K562 (cell line): ENCODE results near the gene ZDHHC14.

Source experiments
- RBFOX2 ChIP-seq: fragments of 200-400 bp; formaldehyde crosslinking; IDR thresholded peaks from 2 replicates; pipeline ENCODE4 v1.6.1; 2017; ENCODE audit warnings: low read depth, mild to moderate bottlenecking, low read length, moderate library complexity
- TF ChIP-seq, protein P1 (sequence below), 3 experiments: IDR thresholded peaks in 2 of 3; conservative IDR thresholded peaks in 1 of 3; 2 replicates each; pipeline ENCODE4 v1.5.1; 2011 to 2012; ENCODE audit warnings: low read length in 3 of 3, mild to moderate bottlenecking in 3 of 3, control low read depth in 2 of 3, improper control_type of control experiment in 1 of 3, inconsistent platforms in 1 of 3, low read depth in 1 of 3, mixed read lengths in 1 of 3, moderate library complexity in 1 of 3; ENCODE audit not compliant: insufficient read depth in 2 of 3

DNA sequence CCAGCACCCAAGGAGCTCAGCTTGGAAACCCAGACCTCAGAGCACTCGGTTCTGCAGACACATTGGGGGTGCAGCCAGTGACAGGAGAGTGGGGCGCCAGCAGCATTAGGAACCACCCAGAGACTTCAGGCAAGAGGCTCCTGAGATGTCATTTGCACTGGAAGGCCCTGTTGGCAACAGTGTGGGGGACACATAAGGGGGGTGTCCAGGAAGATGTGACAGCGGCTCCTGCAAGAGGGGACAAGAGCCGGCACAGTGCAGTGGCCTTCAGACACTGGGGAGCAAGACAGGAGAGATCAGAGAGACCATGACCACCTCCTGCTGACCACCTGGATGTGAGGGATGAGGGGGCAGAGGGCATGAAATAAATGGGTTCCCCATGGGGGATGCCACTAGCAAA lies 235.0 kb downstream of the ZDHHC14 start:
- TF ChIP-seq RBFOX2: no peak
- TF ChIP-seq, protein P1, sequence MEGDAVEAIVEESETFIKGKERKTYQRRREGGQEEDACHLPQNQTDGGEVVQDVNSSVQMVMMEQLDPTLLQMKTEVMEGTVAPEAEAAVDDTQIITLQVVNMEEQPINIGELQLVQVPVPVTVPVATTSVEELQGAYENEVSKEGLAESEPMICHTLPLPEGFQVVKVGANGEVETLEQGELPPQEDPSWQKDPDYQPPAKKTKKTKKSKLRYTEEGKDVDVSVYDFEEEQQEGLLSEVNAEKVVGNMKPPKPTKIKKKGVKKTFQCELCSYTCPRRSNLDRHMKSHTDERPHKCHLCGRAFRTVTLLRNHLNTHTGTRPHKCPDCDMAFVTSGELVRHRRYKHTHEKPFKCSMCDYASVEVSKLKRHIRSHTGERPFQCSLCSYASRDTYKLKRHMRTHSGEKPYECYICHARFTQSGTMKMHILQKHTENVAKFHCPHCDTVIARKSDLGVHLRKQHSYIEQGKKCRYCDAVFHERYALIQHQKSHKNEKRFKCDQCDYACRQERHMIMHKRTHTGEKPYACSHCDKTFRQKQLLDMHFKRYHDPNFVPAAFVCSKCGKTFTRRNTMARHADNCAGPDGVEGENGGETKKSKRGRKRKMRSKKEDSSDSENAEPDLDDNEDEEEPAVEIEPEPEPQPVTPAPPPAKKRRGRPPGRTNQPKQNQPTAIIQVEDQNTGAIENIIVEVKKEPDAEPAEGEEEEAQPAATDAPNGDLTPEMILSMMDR (IDR thresholded peaks at IDR 0.05 in 2 of 3, conservative IDR thresholded peaks at IDR 0.05 in 1 of 3; ENCODE audit: insufficient read depth in 2 of 3, low read depth in 1 of 3, low read length in 3 of 3): no peak
